Neural cell (in vitro differentiated cells): Measurements from ENCODE around the gene ITGA8. TPM values are rescaled to one million over a fixed set of nuclear protein-coding genes. Genes with fewer than 3 reads are reported as not detected.

ENCODE experiments used
- H2AFZ ChIP-seq: fragments of 200-600, 300-800 bp; sonication (generic), shearing (Covaris generic); 2 replicates; pipeline ENCODE4 v1.6.0; 2014; ENCODE audit warnings: low read depth, mild to moderate bottlenecking, antibody characterized with exemption, low read length, moderate library complexity
- H3F3A ChIP-seq: fragments of 200-600 bp; shearing (Covaris generic); 2 replicates; pipeline ENCODE4 v1.6.1; 2016; ENCODE audit warnings: mild to moderate bottlenecking, moderate library complexity, mixed read lengths, antibody characterized with exemption, low read length; ENCODE audit not compliant: insufficient read depth, poor library complexity, severe bottlenecking
- H3K27ac ChIP-seq: fragments of 200-600, 300-800 bp; sonication (generic), shearing (Covaris generic); 2 replicates; pipeline ENCODE4 v1.5.1; 2014; ENCODE audit warnings: mild to moderate bottlenecking, low read length, moderate library complexity
- H3K27me3 ChIP-seq: fragments of 300-800, 200-600 bp; sonication (generic), shearing (Covaris generic); 2 replicates; pipeline ENCODE4 v1.6.0; 2014; ENCODE audit warnings: mild to moderate bottlenecking, low read depth, low read length, moderate library complexity; ENCODE audit not compliant: insufficient read depth
- H3K36me3 ChIP-seq: fragments of 300-800, 200-600 bp; sonication (generic), shearing (Covaris generic); 2 replicates; pipeline ENCODE4 v1.5.1; 2014; ENCODE audit warnings: mild to moderate bottlenecking, antibody characterized with exemption, low read length, moderate library complexity; ENCODE audit not compliant: insufficient read depth
- H3K4me2 ChIP-seq: fragments of 300-800, 200-600 bp; sonication (generic), shearing (Covaris generic); 2 replicates; pipeline ENCODE4 v1.6.0; 2014; ENCODE audit warnings: mild to moderate bottlenecking, low read length
- H3K4me3 ChIP-seq: fragments of 300-800, 200-600 bp; sonication (generic), shearing (Covaris generic); 2 replicates; pipeline ENCODE4 v1.5.1; 2014; ENCODE audit warnings: mild to moderate bottlenecking, low read length, moderate library complexity
- H3K79me2 ChIP-seq: fragments of 200-600 bp; shearing (Covaris generic); replicated peaks from 2 replicates; pipeline ENCODE4 v1.6.0; 2014; ENCODE audit warnings: mild to moderate bottlenecking, low read length, moderate library complexity; ENCODE audit not compliant: insufficient read depth
- H3K9ac ChIP-seq: fragments of 300-800, 200-600 bp; sonication (generic), shearing (Covaris generic); 2 replicates; pipeline ENCODE4 v1.6.1; 2016; ENCODE audit warnings: mild to moderate bottlenecking, low read length, mixed read lengths
- H3K9me2 ChIP-seq: fragments of 200-600 bp; shearing (Covaris generic); 2 replicates; pipeline ENCODE4 v1.6.1; 2016; ENCODE audit warnings: mild to moderate bottlenecking, low read length, mixed read lengths; ENCODE audit not compliant: insufficient read depth
- H3K9me3 ChIP-seq: fragments of 200-600, 300-800 bp; sonication (generic), shearing (Covaris generic); 2 replicates; pipeline ENCODE4 v1.6.1; 2016; ENCODE audit warnings: mild to moderate bottlenecking, mixed run types, low read length, moderate library complexity, mixed read lengths
- H4K20me1 ChIP-seq: fragments of 200-600 bp; shearing (Covaris generic); 2 replicates; pipeline ENCODE4 v1.6.1; 2016; ENCODE audit warnings: mild to moderate bottlenecking, mixed run types; ENCODE audit not compliant: insufficient read depth
- CTCF ChIP-seq: fragments of 450-650 bp; IDR thresholded peaks from 2 replicates; pipeline ENCODE4 v1.5.1; 2014; ENCODE audit warnings: antibody characterized with exemption, mild to moderate bottlenecking, moderate library complexity; ENCODE audit not compliant: poor library complexity, severe bottlenecking
- EP300 ChIP-seq: fragments of 450-650 bp; conservative IDR thresholded peaks from 2 replicates; pipeline ENCODE4 v1.6.1; 2014; ENCODE audit warnings: antibody characterized with exemption, mild to moderate bottlenecking, moderate library complexity; ENCODE audit not compliant: poor library complexity, severe bottlenecking
- EZH2 ChIP-seq: fragments of 200-600, 300-800 bp; shearing (Covaris generic), sonication (generic); IDR thresholded peaks from 2 replicates; pipeline ENCODE4 v1.6.1; 2014; ENCODE audit warnings: antibody characterized with exemption, low read length, borderline replicate concordance, mild to moderate bottlenecking; ENCODE audit not compliant: insufficient read depth, poor library complexity, severe bottlenecking
- MXI1 ChIP-seq: fragments of 450-650 bp; conservative IDR thresholded peaks from 2 replicates; pipeline ENCODE4 v1.6.1; 2014; ENCODE audit warnings: antibody characterized with exemption, mild to moderate bottlenecking; ENCODE audit not compliant: poor library complexity, severe bottlenecking
- POLR2AphosphoS5 ChIP-seq: IDR thresholded peaks from 2 replicates; pipeline ENCODE4 v1.6.1; 2012
- RAD21 ChIP-seq: fragments of 450-650 bp; conservative IDR thresholded peaks from 2 replicates; pipeline ENCODE4 v1.6.1; 2014; ENCODE audit warnings: antibody characterized with exemption, mild to moderate bottlenecking, moderate library complexity
- REST ChIP-seq: IDR thresholded peaks from 2 replicates; pipeline ENCODE4 v1.6.1; 2012; ENCODE audit warnings: borderline replicate concordance
- SMC3 ChIP-seq: fragments of 450-650 bp; conservative IDR thresholded peaks from 2 replicates; pipeline ENCODE4 v1.6.1; 2014; ENCODE audit warnings: antibody characterized with exemption, mild to moderate bottlenecking, moderate library complexity; ENCODE audit not compliant: poor library complexity
- TAF1 ChIP-seq: IDR thresholded peaks from 2 replicates; pipeline ENCODE4 v1.6.1; 2012; ENCODE audit warnings: low read depth
- polyA plus RNA-seq: library from polyadenylated mRNA; depleted of rRNA; stranded (reverse); fragments of >200 nt; gene quantifications from 2 replicates; pipeline ENCODE4 v1.2.3, GENCODE V29; 2014

ITGA8 gene
- polyA plus RNA-seq, 1 donor from 2014 or later = 0.11 TPM

GRCh38 chr10:15487376-15487775 lies 232.3 kb downstream of the ITGA8 start:
- Histone ChIP-seq H3K36me3 (no peaks in the 10 kb centered on the region), H3K9me2 (no peaks in the 10 kb centered on the region), H3K4me2 (no peak overlapping the region), H3F3A (no peaks in the 10 kb centered on the region), H2AFZ (no peak overlapping the region), H3K27me3 (no peaks in the 10 kb centered on the region), H4K20me1 (no peaks in the 10 kb centered on the region), H3K9ac (no peak overlapping the region), H3K79me2 (no peaks in the 10 kb centered on the region), H3K27ac (no peak overlapping the region), H3K9me3 (no peaks in the 10 kb centered on the region), H3K4me3 (no peak overlapping the region)
- TF ChIP-seq MXI1 (no peak), REST (no peak), EZH2 (no peak), CTCF (no peak), POLR2AphosphoS5 (no peak), RAD21 (no peak), EP300 (no peak), SMC3 (no peak), TAF1 (no peak)

GRCh38 chr10:15486404-15486803 lies 233.3 kb downstream of the ITGA8 start:
- Histone ChIP-seq H2AFZ (no peak overlapping the region), H3K79me2 (no peaks in the 10 kb centered on the region), H3K9ac (no peak overlapping the region), H3K4me2 (no peak overlapping the region), H3K27ac (no peak overlapping the region), H4K20me1 (no peaks in the 10 kb centered on the region), H3K4me3 (no peak overlapping the region), H3F3A (no peaks in the 10 kb centered on the region), H3K27me3 (no peaks in the 10 kb centered on the region), H3K36me3 (no peaks in the 10 kb centered on the region), H3K9me2 (no peaks in the 10 kb centered on the region), H3K9me3 (no peaks in the 10 kb centered on the region)
- TF ChIP-seq MXI1 (no peak), RAD21 (no peak), REST (no peak)
